GM23338 (cell line): ENCODE results near the gene FSIP1. TPM values are rescaled to one million over a fixed set of nuclear protein-coding genes. Genes with fewer than 3 reads are reported as not detected.

Experiments used
- ATAC-seq: fragments of 200-7000 bp; cut with Tn5 transposase; 3 replicates; pipeline ENCODE4 v1.9.1; 2020
- DNase-seq: peaks from one replicate; pipeline ENCODE4 v3.0.0-alpha.2; 2015; ENCODE audit warnings: low spot score
- H2AFZ ChIP-seq: fragments of 200-600 bp; sonication (generic); 2 replicates; pipeline ENCODE4 v1.8.0; 2016; ENCODE audit warnings: antibody characterized with exemption, mild to moderate bottlenecking, moderate library complexity
- H3F3A ChIP-seq: fragments of 200-600 bp; sonication (generic); replicated peaks from 2 replicates; pipeline ENCODE4 v1.8.0; 2017; ENCODE audit warnings: antibody characterized with exemption, mixed run types, low read depth
- H3K27ac ChIP-seq: fragments of 200-600 bp; sonication (generic); 2 replicates; pipeline ENCODE4 v1.6.1; 2016; ENCODE audit warnings: low read depth
- H3K27me3 ChIP-seq: fragments of 200-600 bp; sonication (generic); 2 replicates; pipeline ENCODE4 v1.8.0; 2016; ENCODE audit warnings: mild to moderate bottlenecking, mixed run types, moderate library complexity; ENCODE audit not compliant: insufficient read depth
- H3K36me3 ChIP-seq: fragments of 200-600 bp; sonication (generic); 2 replicates; pipeline ENCODE4 v1.8.0; 2016; ENCODE audit warnings: mild to moderate bottlenecking; ENCODE audit not compliant: insufficient read depth
- H3K4me1 ChIP-seq: fragments of 200-600 bp; sonication (generic); 2 replicates; pipeline ENCODE4 v1.8.0; 2016; ENCODE audit warnings: mild to moderate bottlenecking, moderate library complexity; ENCODE audit not compliant: insufficient read depth
- H3K4me2 ChIP-seq: fragments of 200-600 bp; sonication (generic); 2 replicates; pipeline ENCODE4 v1.7.1; 2017; ENCODE audit warnings: mixed run types
- H3K4me3 ChIP-seq: fragments of 200-600 bp; sonication (generic); 2 replicates; pipeline ENCODE4 v1.6.1; 2016; ENCODE audit warnings: mixed run types
- H3K79me2 ChIP-seq: fragments of 200-600 bp; sonication (generic); replicated peaks from 2 replicates; pipeline ENCODE4 v1.8.0; 2017; ENCODE audit warnings: mild to moderate bottlenecking; ENCODE audit not compliant: insufficient read depth
- H3K9me2 ChIP-seq: fragments of 200-600 bp; sonication (generic); 2 replicates; pipeline ENCODE4 v1.8.0; 2017; ENCODE audit not compliant: insufficient read depth
- H4K20me1 ChIP-seq: fragments of 200-600 bp; sonication (generic); replicated peaks from 2 replicates; pipeline ENCODE4 v1.8.0; 2017; ENCODE audit warnings: mild to moderate bottlenecking; ENCODE audit not compliant: insufficient read depth
- H3K27ac Mint-ChIP-seq: 2 replicates; pipeline ENCODE4 v1.8.0; 2020; ENCODE audit warnings: inconsistent platforms, mild to moderate bottlenecking, moderate library complexity, mixed read lengths
- H3K27me3 Mint-ChIP-seq: 3 replicates; pipeline ENCODE4 v1.8.0; 2022; ENCODE audit warnings: low read depth, mild to moderate bottlenecking, moderate library complexity, mixed read lengths, inconsistent platforms; ENCODE audit not compliant: insufficient read depth, poor library complexity
- H3K36me3 Mint-ChIP-seq: 3 replicates; pipeline ENCODE4 v1.8.0; 2021; ENCODE audit warnings: low read depth, mild to moderate bottlenecking, inconsistent platforms, moderate library complexity, mixed read lengths
- H3K4me1 Mint-ChIP-seq: 3 replicates; pipeline ENCODE4 v1.8.0; 2020; ENCODE audit warnings: mild to moderate bottlenecking, inconsistent platforms, mixed read lengths
- H3K4me3 Mint-ChIP-seq: 3 replicates; pipeline ENCODE4 v1.8.0; 2021; ENCODE audit warnings: moderate library complexity, mild to moderate bottlenecking, inconsistent platforms, mixed read lengths
- H3K9me3 Mint-ChIP-seq: 3 replicates; pipeline ENCODE4 v1.8.0; 2020; ENCODE audit warnings: moderate library complexity, mild to moderate bottlenecking, inconsistent platforms, mixed read lengths
- EZH2phosphoT487 ChIP-seq: fragments of 200-600 bp; sonication (generic); IDR thresholded peaks from one replicate; pipeline ENCODE4 v1.8.1; 2018; ENCODE audit warnings: antibody characterized with exemption; ENCODE audit not compliant: unreplicated experiment
- NANOG ChIP-seq: IDR thresholded peaks from 2 replicates; pipeline ENCODE4 v1.6.1; 2016; ENCODE audit warnings: antibody characterized with exemption, borderline replicate concordance
- REST ChIP-seq: IDR thresholded peaks from one replicate; pipeline ENCODE4 v1.6.1; 2018; ENCODE audit warnings: antibody characterized with exemption; ENCODE audit not compliant: unreplicated experiment
- ZNF462 ChIP-seq: fragments of 250-450 bp; sonication (Bioruptor Pico); IDR thresholded peaks from 2 replicates; pipeline ENCODE4 v1.5.0; 2020; ENCODE audit warnings: mild to moderate bottlenecking, moderate library complexity
- polyA plus RNA-seq: library from polyadenylated mRNA; unstranded; fragments of >200 nt; fragmentation: Nextera tagmentation; extraction: Ambion mirVana; gene quantifications from 2 replicates; pipeline ENCODE4 v1.2.1, GENCODE V29; 2016
- total RNA-seq: library from RNA; depleted of rRNA; stranded (reverse); fragments of >200 nt; shearing (Covaris generic); gene quantifications from 2 replicates; pipeline ENCODE4 v1.2.3, GENCODE V29; 2014
- TF ChIP-seq, protein P1 (sequence below): IDR thresholded peaks from 2 replicates; pipeline ENCODE4 v1.6.1; 2016; ENCODE audit warnings: antibody characterized with exemption

The FSIP1 gene
- total and polyA plus RNA-seq, 2 experiments from 2014 or later, result 0.92 to 2.1 TPM

DNA sequence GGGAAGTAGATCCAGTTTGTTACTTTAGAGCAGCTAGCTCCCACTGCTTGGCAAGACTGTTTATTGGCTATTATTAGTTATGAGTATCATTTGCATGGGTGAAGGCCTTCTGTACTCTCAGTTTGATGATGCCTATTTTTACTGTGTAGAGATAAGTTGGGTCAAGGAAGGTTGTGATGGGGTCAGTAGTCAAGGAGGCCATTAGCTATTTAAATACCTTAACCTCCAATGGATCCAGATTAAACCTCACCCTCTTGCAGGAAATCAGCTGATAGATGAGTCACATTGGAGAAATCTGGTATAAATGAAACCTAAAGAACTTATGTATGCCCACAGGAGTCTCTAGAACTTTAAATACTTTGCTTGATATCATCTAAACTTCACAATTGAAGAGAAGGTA, 156.8 kb downstream of the FSIP1 start:
- H3K4me3 ChIP-seq, result no peak overlapping the region
- Mint-ChIP-seq H3K4me3 (no peak overlapping the region), H3K4me1 (no peaks in the 10 kb centered on the region; the same call in 2 of the 3 replicates), H3K27me3 (peaks cover 5% of the 10 kb centered on the region), H3K36me3 (no peaks in the 10 kb centered on the region), H3K27ac (no peak overlapping the region), H3K9me3 (no peaks in the 10 kb centered on the region)
- TF ChIP-seq NANOG, result no peak
- TF ChIP-seq, protein P1, sequence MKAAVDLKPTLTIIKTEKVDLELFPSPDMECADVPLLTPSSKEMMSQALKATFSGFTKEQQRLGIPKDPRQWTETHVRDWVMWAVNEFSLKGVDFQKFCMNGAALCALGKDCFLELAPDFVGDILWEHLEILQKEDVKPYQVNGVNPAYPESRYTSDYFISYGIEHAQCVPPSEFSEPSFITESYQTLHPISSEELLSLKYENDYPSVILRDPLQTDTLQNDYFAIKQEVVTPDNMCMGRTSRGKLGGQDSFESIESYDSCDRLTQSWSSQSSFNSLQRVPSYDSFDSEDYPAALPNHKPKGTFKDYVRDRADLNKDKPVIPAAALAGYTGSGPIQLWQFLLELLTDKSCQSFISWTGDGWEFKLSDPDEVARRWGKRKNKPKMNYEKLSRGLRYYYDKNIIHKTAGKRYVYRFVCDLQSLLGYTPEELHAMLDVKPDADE, result no peak
- TF ChIP-seq REST, result no peak
- no peak for TF ChIP-seq ZNF462
- TF ChIP-seq EZH2phosphoT487, result no peak
- DNase-seq (no peak), ATAC-seq (no peak)
- H3K27me3 ChIP-seq, result no peaks in the 10 kb centered on the region
- no peak overlapping the region for H2AFZ ChIP-seq
- H3K36me3 ChIP-seq, result no peaks in the 10 kb centered on the region
- H3K79me2 ChIP-seq, result no peaks in the 10 kb centered on the region
- H3K27ac ChIP-seq, result no peak overlapping the region
- H3K4me2 ChIP-seq, result no peak overlapping the region
- H3K9me2 ChIP-seq, result 0 out of 2 replicates have a peak, but pooled peaks cover 5% of the 10 kb centered on the region
- no peaks in the 10 kb centered on the region for H3F3A ChIP-seq
- no peaks in the 10 kb centered on the region for H4K20me1 ChIP-seq
- H3K4me1 ChIP-seq, result no peaks in the 10 kb centered on the region
